ENCODE data around the gene THOC5. TPM values are rescaled to one million over a fixed set of nuclear protein-coding genes. Genes with fewer than 3 reads are reported as not detected.

THOC5 gene
- total RNA-seq, 1 experiment from 2014 or later: 74.4 TPM

- in situ Hi-C loops (cut with HindIII; ENCODE audit: low pct_unique_long_range_greater_than_20kb, low sequenced_read_pairs) (no loop called here), intact Hi-C loops (cut with micrococcal nuclease; ENCODE audit: unreplicated experiment) (no loop called here)
- H3K4me3 ChIP-seq (ENCODE audit: low read depth in 2 of 2, low read length in 2 of 2): no peak overlapping the region
- ChIA-PET CTCF (no interaction called here), POLR2A (no interaction called here)
- DNase-seq (ENCODE audit: low read depth, low spot score) (no peak), ATAC-seq (no peak)
- H3K4me1 ChIP-seq (ENCODE audit: control insufficient read depth, insufficient read depth, low read length): no peaks in the 10 kb centered on the region
- H3K27ac ChIP-seq (ENCODE audit: low read length): no peak overlapping the region
- H3K36me3 ChIP-seq (ENCODE audit: control insufficient read depth, insufficient read depth, low read length): peaks cover 10% of the 10 kb centered on the region
- H3K27me3 ChIP-seq (ENCODE audit: control insufficient read depth, insufficient read depth, low read length): no peaks in the 10 kb centered on the region
- BruUV-seq (replicated peaks): no TSS peak
- H3K9me3 ChIP-seq (ENCODE audit: control insufficient read depth, insufficient read depth, low read depth, low read length): no peaks in the 10 kb centered on the region
- TF ChIP-seq, protein P1, sequence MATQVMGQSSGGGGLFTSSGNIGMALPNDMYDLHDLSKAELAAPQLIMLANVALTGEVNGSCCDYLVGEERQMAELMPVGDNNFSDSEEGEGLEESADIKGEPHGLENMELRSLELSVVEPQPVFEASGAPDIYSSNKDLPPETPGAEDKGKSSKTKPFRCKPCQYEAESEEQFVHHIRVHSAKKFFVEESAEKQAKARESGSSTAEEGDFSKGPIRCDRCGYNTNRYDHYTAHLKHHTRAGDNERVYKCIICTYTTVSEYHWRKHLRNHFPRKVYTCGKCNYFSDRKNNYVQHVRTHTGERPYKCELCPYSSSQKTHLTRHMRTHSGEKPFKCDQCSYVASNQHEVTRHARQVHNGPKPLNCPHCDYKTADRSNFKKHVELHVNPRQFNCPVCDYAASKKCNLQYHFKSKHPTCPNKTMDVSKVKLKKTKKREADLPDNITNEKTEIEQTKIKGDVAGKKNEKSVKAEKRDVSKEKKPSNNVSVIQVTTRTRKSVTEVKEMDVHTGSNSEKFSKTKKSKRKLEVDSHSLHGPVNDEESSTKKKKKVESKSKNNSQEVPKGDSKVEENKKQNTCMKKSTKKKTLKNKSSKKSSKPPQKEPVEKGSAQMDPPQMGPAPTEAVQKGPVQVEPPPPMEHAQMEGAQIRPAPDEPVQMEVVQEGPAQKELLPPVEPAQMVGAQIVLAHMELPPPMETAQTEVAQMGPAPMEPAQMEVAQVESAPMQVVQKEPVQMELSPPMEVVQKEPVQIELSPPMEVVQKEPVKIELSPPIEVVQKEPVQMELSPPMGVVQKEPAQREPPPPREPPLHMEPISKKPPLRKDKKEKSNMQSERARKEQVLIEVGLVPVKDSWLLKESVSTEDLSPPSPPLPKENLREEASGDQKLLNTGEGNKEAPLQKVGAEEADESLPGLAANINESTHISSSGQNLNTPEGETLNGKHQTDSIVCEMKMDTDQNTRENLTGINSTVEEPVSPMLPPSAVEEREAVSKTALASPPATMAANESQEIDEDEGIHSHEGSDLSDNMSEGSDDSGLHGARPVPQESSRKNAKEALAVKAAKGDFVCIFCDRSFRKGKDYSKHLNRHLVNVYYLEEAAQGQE (IDR thresholded peaks at IDR 0.05; ENCODE audit: insufficient read depth in 1 of 2, low read depth in 2 of 2, low read length in 1 of 2): no peak
- TF ChIP-seq, protein P2, sequence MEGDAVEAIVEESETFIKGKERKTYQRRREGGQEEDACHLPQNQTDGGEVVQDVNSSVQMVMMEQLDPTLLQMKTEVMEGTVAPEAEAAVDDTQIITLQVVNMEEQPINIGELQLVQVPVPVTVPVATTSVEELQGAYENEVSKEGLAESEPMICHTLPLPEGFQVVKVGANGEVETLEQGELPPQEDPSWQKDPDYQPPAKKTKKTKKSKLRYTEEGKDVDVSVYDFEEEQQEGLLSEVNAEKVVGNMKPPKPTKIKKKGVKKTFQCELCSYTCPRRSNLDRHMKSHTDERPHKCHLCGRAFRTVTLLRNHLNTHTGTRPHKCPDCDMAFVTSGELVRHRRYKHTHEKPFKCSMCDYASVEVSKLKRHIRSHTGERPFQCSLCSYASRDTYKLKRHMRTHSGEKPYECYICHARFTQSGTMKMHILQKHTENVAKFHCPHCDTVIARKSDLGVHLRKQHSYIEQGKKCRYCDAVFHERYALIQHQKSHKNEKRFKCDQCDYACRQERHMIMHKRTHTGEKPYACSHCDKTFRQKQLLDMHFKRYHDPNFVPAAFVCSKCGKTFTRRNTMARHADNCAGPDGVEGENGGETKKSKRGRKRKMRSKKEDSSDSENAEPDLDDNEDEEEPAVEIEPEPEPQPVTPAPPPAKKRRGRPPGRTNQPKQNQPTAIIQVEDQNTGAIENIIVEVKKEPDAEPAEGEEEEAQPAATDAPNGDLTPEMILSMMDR (IDR thresholded peaks at IDR 0.05): no peak
- TF ChIP-seq SIN3A (IDR thresholded peaks at IDR 0.05; ENCODE audit: borderline replicate concordance, insufficient read depth, low read depth, low read length): no peak
- TF ChIP-seq POLR2AphosphoS5 (IDR thresholded peaks at IDR 0.05; ENCODE audit: low read depth, low read length): no peak
- TF ChIP-seq TCF7L2 (IDR thresholded peaks at IDR 0.05; ENCODE audit: low read depth, low read length): no peak
These were observed 22.8 kb downstream of the THOC5 start for GRCh38 chr22:29530716-29531115.

GRCh38 chr22:29528144-29528543 lies 25.4 kb downstream of the THOC5 start:
- H3K9me3 ChIP-seq (ENCODE audit: control insufficient read depth, insufficient read depth, low read depth, low read length): no peaks in the 10 kb centered on the region
- H3K27ac ChIP-seq (ENCODE audit: low read length): no peak overlapping the region
- no peak for ATAC-seq
- no peaks in the 10 kb centered on the region for H3K4me1 ChIP-seq (ENCODE audit: control insufficient read depth, insufficient read depth, low read length)
- H3K36me3 ChIP-seq (ENCODE audit: control insufficient read depth, insufficient read depth, low read length): peaks cover 4% of the 10 kb centered on the region; the same call in 1 of the 2 replicates
- no peak overlapping the region for H3K4me3 ChIP-seq (ENCODE audit: low read depth in 2 of 2, low read length in 2 of 2)
- BruUV-seq (replicated peaks): no TSS peak
- H3K27me3 ChIP-seq (ENCODE audit: control insufficient read depth, insufficient read depth, low read length): no peaks in the 10 kb centered on the region
- ChIA-PET CTCF (no interaction called here), POLR2A (no interaction called here)
- in situ Hi-C loops (cut with HindIII; ENCODE audit: low pct_unique_long_range_greater_than_20kb, low sequenced_read_pairs) (no loop called here), intact Hi-C loops (cut with micrococcal nuclease; ENCODE audit: unreplicated experiment) (no loop called here)
- TF ChIP-seq, protein P1 (IDR thresholded peaks at IDR 0.05; ENCODE audit: insufficient read depth in 1 of 2, low read depth in 2 of 2, low read length in 1 of 2): no peak
- TF ChIP-seq SIN3A (IDR thresholded peaks at IDR 0.05; ENCODE audit: borderline replicate concordance, insufficient read depth, low read depth, low read length) (no peak), POLR2AphosphoS5 (IDR thresholded peaks at IDR 0.05; ENCODE audit: low read depth, low read length) (no peak), TCF7L2 (IDR thresholded peaks at IDR 0.05; ENCODE audit: low read depth, low read length) (no peak)
- TF ChIP-seq, protein P2 (IDR thresholded peaks at IDR 0.05): no peak
- DNase-seq (ENCODE audit: low read depth, low spot score): no peak

Measured in Panc1 (cell line).